ENCODE data around the gene YIF1A. TPM values are rescaled to one million over a fixed set of nuclear protein-coding genes. Genes with fewer than 3 reads are reported as not detected.
A peak's percentile ranks its signal among the peaks of the same experiment; 100 is the strongest.
"Not testable (repeated sequence)": the region's sequence is repeated elsewhere in the genome, so short reads cannot be mapped to it uniquely, and the experiment has no call there.

Gene YIF1A
- total RNA-seq, 1 experiment from 2014 or later, result 217 TPM

DNA sequence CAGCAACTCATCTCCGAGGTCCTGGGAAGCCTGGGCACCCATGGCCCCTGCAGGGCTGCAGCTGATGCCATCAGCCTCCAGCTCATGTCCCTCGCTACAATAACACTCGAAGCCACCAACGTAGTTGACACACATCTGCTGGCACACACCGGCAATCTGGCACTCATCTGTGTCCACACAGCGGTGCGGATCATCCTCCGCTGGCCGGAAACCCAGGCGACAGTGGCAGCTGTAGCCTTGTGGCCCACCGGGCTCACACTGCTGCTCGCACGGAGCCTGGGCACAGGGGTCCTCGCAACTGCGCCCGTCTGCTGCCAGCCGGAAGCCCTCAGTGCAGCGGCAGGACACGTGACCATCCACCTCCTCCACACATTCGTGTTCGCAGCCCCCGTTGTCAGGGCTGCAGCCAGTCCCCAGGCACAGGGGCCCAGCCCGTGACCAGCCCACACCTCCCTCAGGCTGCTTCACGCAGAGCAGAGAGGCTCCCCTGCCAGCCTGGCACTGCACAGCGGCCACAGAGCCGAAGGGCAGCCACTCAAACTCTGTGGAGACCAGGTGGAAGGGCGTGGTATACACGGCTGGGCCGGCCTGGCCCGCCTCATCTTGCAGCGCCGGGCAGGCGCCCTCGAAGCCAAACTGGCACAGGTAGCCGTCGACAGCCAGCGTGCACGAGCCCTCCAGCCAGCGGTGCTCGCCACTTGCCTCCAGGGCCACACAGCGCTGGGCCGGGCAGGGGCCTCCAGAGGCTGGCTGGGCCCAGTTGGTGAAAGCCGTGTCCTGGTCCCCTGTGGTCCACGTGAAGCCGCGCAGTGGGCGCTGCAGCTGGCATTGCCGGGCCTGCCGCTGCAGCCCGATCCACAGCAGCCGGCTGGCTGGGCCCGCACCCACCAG is 27.2 kb upstream of the YIF1A start:
- Histone ChIP-seq H3K27me3 (no peaks in the 10 kb centered on the region), H3K9me3 (0 out of 2 replicates have a peak, but pooled peaks cover 2% of the 10 kb centered on the region), H3K4me3 (no peak overlapping the region), H3K36me3 (no peaks in the 10 kb centered on the region)
- DNase-seq, result no peak

DNA sequence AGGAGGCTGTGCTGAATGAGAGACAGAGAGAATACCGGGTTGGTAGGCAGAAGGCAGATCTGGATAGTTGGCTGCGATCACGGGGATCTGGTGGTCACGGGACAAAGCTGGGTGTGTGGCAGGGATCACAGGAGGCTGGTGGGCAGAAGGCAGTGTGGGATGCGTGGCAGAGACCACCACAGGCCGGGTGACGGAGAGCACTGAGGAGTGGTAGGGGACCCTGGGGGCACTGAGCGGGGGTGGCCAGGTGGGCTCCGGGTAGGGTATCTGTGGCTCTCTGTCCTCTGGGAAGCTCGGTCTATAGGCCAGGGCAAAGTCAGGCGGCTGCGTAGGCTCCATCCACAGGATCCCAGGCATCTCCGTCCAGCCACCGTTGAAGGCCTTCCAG is 26.5 kb upstream of the YIF1A start:
- Histone ChIP-seq H3K4me3 (no peak overlapping the region), H3K27me3 (no peaks in the 10 kb centered on the region), H3K36me3 (no peaks in the 10 kb centered on the region), H3K9me3 (0 out of 2 replicates have a peak, but pooled peaks cover 2% of the 10 kb centered on the region)
- DNase-seq, result no peak

- H3K36me3 ChIP-seq, result no peaks in the 10 kb centered on the region
Observed at GRCh38 chr11:66314561-66315497, 25.9 kb upstream of the YIF1A start.

DNA sequence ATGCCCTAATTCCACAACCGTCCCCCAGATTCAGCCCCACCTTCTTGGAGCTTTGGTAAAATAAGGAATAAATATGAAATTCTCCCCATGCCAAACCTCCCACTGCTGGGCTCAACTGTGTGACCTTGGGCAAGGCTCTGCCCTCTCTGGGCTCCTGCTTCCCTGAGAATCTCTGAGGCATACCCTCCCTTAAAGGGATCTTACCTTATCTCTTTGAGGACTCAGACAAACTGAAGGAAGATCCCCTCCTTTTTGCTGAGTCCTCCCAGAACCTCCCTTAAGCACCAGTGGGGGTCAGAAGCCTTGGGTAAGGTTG is 25.2 kb upstream of the YIF1A start:
- Histone ChIP-seq H3K27me3 (no peaks in the 10 kb centered on the region), H3K36me3 (no peaks in the 10 kb centered on the region), H3K9me3 (no peaks in the 10 kb centered on the region), H3K4me3 (no peak overlapping the region)
- DNase-seq, result no peak

More at GRCh38 chr11:66314561-66315497, 25.9 kb upstream of the YIF1A start:
- no peak for DNase-seq
- Histone ChIP-seq H3K4me3 (no peak overlapping the region), H3K9me3 (no peaks in the 10 kb centered on the region), H3K27me3 (no peaks in the 10 kb centered on the region)

GRCh38 chr11:66313321-66314185 is 24.6 kb upstream of the YIF1A start:
- DNase-seq, result no peak
- no peaks in the 10 kb centered on the region for H3K27me3 ChIP-seq
- no peaks in the 10 kb centered on the region for H3K36me3 ChIP-seq
- H3K4me3 ChIP-seq, result peak overlapping the region; percentile 36
- H3K9me3 ChIP-seq, result no peaks in the 10 kb centered on the region

GRCh38 chr11:66312549-66313320 is 23.8 kb upstream of the YIF1A start:
- DNase-seq, result peak; percentile 99
- Histone ChIP-seq H3K9me3 (no peaks in the 10 kb centered on the region), H3K27me3 (no peaks in the 10 kb centered on the region), H3K4me3 (peak overlapping the region; percentile 42), H3K36me3 (no peaks in the 10 kb centered on the region)

GRCh38 chr11:66311965-66312548 is 23.1 kb upstream of the YIF1A start:
- Histone ChIP-seq H3K27me3 (no peaks in the 10 kb centered on the region), H3K4me3 (peak overlapping the region; percentile 42), H3K9me3 (no peaks in the 10 kb centered on the region), H3K36me3 (no peaks in the 10 kb centered on the region)
- peak; percentile 82 for DNase-seq

GRCh38 chr11:66311470-66311964 is 22.6 kb upstream of the YIF1A start:
- no peaks in the 10 kb centered on the region for H3K9me3 ChIP-seq
- H3K27me3 ChIP-seq, result no peaks in the 10 kb centered on the region
- H3K36me3 ChIP-seq, result no peaks in the 10 kb centered on the region
- peak overlapping the region; percentile 42 for H3K4me3 ChIP-seq
- DNase-seq, result no peak

GRCh38 chr11:66310803-66311440 is 22.0 kb upstream of the YIF1A start:
- not testable (repeated sequence) for H3K36me3 ChIP-seq, H3K27me3 ChIP-seq, DNase-seq, H3K9me3 ChIP-seq, H3K4me3 ChIP-seq

GRCh38 chr11:66310324-66310723 is 21.4 kb upstream of the YIF1A start:
- Histone ChIP-seq H3K27me3 (no peaks in the 10 kb centered on the region), H3K9me3 (no peaks in the 10 kb centered on the region), H3K4me3 (no peak overlapping the region), H3K36me3 (no peaks in the 10 kb centered on the region)
- no peak for DNase-seq

DNA sequence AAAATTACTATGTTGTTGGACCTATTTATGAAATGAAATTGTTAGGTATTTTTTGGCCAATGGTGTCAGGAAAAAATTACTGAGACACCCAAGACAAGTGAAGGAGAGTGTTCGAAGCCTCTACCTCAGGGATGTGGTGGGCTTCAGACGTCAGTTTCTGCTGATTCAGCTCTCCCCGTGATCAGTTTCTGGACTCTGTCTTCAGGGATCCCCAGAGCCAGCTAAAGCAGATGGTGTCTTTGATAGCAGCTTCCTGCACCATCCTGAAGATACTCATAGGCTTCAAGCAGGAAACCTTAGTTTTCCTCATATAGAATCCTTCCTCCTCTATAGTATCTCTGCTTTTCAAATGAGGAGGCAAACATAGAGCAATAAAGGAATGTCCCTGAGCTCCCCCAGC is 20.5 kb upstream of the YIF1A start:
- Histone ChIP-seq H3K36me3 (no peaks in the 10 kb centered on the region), H3K4me3 (no peak overlapping the region), H3K9me3 (no peaks in the 10 kb centered on the region), H3K27me3 (no peaks in the 10 kb centered on the region)
- DNase-seq, result no peak

DNA sequence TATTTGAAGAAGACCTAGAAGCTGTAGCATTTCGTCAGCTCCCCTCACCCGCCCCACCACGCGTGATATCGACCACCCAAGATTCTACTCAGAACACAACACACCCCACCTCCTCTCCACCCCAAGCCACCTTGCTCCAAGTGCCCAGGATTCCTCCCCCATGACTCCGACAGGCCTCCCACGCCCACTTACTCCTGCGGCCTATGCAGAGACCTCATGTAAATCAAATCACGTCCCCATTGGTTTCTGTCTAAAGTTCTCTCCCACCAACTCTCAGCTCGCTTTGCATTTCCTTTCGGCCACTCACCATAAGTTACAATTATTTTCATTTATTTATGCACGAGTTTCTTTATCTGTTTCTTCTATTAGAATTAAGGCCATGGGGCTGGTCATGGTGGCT is 13.7 kb upstream of the YIF1A start:
- Histone ChIP-seq H3K4me3 (no peak overlapping the region), H3K9me3 (no peaks in the 10 kb centered on the region), H3K36me3 (no peaks in the 10 kb centered on the region), H3K27me3 (no peaks in the 10 kb centered on the region)
- no peak for DNase-seq

- Histone ChIP-seq H3K36me3 (no peaks in the 10 kb centered on the region), H3K9me3 (no peaks in the 10 kb centered on the region), H3K4me3 (no peak overlapping the region), H3K27me3 (no peaks in the 10 kb centered on the region)
- no peak for DNase-seq
Observed at GRCh38 chr11:66299186-66299585, 10.2 kb upstream of the YIF1A start.

DNA sequence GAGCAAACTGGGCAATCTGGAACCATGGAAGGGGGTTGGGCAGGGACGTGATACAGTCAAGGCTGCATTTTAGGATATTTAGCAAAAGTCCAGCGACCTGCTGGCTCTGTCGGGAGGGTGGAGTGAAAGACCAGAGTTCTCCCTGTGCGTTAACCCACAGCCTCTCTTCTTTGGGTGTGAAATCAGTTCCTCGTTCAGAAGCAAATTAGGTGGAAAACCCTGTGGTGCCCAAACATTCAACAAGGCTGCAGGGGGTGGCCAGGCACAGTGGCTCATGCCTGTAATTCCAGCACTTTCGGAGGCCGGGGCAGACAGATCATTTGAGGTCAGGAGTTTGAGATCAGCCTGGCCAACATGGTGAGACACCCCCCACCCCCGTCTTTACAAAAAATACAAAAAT is 8.7 kb upstream of the YIF1A start:
- no peak overlapping the region for H3K4me3 ChIP-seq
- no peaks in the 10 kb centered on the region for H3K36me3 ChIP-seq
- H3K9me3 ChIP-seq, result no peaks in the 10 kb centered on the region
- no peak for DNase-seq
- peaks cover 2% of the 10 kb centered on the region; the same call in 1 of the 2 replicates for H3K27me3 ChIP-seq

Data from MG63 (cell line).